ENCODE data around the gene FBXW7.

The FBXW7 gene

DNA sequence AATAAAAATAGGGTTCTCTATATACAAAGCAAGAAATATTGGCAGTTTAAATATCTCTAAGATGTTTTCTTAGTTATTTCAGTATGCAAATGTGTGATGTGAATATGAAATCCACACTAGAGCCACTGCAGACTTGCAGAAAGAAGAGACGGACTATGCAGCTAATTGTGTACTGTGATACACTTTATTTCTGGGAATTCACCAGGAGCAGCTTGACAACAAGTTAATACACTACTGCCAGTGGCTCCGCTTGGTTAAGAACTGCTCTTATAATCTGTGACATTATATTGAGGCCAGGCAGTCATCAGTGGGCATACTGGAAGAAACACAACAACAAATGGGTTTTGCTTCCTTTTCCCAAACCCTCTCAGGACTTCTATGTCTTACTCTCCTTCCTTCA, 172.0 kb downstream of the FBXW7 start:
- DNase-seq = no peak

DNA sequence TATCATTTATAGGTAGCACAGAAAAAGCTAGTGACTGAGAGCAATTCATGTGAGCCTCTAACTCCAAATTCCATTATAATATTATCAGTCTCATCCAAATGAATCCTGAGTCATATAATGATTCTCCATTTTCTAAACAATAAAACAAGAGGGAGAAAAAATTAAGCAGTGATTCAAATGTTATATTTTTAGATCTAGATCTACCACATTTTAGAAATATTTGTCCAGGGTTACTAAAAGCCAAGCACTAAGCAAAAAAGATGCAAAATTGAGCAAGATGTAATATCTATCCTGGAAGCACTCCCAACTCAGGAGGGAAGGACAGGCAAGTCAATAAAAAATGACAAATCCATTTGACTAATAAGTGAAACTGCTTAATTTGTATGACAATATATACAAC, 172.8 kb downstream of the FBXW7 start:
- no peak for DNase-seq

DNA sequence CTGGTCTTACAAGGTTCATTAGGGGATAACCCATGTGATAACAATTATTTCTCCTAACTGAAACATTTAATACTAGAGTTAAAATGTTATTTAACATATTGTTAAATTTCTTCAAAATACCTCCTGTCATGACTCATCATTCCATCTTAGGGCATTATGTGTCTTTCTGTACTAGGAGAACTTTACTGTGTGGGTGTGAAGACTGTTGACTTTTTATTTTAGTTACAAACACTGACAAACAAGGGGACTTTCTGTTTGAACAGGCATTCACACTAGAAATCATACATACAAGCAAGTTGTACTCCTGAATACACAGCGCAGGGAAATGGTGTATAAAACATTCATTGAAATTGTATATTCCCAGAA, 175.9 kb downstream of the FBXW7 start:
- DNase-seq = no peak

DNA sequence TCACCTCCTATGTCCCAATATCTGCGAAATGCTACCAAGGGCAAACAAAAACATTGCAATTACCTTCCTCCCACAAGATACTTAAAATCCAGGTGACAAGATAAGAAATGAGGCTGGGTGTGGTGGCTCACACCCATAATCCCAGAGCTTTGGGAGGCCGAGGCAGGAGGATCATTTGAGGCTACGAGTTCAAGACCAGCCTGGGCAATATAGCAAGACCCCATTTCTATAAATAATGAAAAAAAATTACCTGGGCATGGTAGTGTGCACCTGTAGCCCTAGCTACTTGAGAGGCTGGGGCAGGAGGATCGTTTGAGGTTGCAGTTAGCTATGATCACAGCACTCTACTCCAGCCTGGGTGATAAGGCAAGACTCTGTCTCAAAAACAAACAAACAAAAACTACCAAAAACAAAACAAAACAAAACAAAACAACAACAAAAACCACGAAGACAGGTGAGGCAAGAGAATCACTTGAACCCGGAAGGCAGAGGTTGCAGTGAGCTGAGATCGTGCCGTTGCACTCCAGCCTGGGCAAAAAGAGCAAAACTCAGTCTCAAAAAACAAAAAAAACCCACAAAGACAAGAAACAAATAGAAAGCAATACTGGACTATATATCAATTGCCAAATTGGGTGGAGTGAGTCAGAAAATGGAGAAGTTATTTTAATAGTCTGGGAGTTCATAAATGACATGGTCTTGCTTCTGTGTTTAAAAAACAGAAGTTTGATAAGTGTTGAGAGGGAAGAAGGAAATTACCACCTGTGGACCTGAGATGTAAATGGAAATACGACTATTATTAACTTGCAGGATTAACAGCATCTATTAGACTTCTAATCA, 176.5 kb downstream of the FBXW7 start:
- DNase-seq = no peak

DNA sequence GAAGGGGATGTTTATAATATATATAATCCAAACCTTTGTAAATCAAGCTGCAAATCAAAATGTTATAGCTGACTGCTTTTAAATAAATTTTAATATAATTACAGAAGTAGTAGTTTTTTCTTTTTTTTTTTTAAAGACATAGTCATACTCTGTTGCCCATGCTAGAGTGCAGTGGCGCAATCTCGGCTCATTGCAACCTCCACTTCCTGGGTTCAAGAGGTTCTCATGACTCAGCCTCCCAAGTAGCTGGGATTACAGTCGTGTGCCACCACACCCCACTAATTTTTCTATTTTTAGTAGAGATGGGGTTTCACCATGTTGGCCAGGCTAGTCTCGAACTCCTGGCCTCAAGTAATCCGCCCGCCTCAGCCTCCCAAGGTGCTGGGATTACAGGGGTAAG, 178.7 kb downstream of the FBXW7 start:
- DNase-seq = no peak

DNA sequence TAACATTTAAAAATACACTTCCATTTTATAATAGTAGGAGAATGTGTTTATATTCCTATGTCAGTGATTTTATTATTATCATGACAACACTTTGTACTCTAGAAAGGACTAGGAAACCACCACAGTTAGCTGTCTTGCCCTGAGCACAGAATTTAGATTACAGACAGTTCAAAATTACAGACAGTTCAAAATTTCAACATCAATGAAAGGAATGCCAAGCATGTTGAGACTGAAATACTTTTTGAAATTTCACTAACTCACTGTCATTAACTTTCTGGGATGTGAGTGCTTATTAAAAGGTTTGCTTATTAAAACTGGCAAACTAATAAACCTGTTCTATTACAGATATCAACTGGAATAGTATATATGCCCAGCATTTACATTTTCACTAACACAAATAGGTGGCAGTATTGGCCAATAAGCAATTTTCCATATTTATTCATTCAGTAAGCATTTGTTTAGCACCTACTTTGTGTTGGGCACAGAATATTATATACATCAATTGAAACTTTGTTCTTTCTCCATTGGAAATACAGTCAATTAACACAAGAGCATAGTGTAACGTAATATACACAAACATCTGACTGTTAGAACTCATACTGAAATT, 179.4 kb downstream of the FBXW7 start:
- peak in 1 of 2 experiments; percentile 3 for DNase-seq

DNA sequence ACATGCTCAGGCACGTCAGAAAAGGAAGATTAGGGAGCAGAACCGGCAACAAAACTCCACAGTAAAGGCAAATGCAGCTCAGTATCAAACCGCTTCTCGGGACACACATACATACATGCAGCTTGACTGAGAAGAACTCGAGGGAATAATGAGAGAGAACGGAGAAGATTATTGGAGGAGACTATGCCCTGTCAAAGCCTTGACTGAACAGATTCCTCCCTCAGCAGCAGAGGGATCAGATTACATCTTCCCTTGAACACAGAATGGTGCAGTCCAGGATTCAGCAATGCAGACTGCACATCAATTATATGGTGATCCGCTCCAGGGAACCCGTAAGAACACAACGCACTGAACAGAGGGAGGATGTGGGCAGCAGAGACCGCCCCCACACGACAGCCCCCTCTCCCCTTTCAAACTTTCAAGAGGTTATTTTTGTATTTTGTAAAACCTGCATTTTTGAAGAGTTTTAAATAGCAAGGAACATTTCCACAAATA, 183.2 kb downstream of the FBXW7 start:
- peak; percentile 6 to 40 for DNase-seq

DNA sequence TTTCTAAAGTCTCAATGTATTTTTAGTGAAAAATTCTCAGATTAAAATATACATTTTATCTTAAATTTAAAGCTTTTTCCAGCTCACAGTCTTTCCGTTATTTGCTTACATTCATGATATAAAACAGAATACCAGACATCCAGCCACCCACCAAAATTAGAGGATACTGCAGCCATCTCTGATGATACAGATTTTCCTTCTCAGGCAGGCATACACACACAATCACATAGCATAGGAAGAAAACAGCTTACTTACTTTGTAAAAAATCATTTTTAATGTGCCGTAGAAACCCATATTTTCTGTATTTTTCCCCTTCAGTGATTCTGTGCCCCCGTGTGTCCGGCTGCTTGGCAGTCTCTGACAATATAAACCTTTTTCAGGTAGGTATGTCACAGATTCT, 183.7 kb downstream of the FBXW7 start:
- DNase-seq = no peak

DNA sequence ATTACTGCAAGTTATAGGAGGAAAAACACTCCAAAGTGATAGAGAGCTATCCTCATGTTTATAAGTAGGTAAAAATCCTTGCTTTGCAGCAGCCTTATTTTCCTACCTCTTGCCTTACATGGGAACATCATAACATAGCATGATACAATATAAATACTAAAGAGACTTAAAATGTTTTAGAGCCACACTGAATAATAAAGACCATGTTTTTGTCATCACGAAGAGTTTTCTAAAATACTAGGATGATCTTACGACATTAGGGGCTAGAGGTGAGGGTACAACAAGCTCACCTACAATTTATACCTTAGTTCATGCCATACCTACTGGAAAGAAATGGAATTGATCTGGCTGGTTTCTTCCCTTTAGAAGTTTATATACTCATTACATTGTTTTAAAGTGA, 184.8 kb downstream of the FBXW7 start:
- DNase-seq = no peak

DNA sequence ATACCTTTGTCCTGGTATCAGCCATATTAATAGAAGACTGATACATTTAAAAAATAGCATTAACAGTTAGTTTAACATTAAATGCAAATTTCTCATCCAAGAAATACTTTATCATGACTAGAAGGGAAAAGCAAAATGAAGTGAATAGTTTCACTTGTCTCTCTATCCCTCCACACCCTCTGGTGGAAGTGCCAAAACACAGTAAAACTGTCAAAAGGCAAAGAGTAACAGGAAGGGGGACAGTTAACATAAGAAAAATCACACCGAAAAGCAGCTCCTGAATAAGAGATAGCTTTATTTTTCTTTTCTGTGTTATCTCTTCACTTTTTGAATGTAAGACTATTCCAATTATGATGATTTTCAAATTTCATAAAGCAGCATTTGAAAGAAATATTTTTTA, 187.2 kb downstream of the FBXW7 start:
- no peak for DNase-seq

DNA sequence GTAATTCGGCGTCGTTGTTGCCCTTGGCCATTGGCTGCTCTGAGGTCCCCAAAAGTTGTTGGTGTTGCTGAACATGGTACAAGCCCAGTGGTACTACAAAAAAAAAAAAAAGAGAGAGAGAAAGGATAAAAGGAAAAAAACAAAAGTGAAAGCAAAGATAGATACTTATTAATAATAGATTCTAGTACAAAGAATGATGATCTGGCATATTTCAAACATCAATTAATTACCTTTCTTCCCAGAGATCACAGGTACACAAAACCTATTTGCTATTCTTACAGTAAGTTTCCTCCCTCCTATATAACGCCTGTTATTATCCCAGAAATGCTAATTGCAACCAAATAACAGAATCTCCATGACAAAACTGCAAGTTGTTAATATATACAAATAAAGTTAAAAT, 188.9 kb downstream of the FBXW7 start:
- no peak for DNase-seq

DNA sequence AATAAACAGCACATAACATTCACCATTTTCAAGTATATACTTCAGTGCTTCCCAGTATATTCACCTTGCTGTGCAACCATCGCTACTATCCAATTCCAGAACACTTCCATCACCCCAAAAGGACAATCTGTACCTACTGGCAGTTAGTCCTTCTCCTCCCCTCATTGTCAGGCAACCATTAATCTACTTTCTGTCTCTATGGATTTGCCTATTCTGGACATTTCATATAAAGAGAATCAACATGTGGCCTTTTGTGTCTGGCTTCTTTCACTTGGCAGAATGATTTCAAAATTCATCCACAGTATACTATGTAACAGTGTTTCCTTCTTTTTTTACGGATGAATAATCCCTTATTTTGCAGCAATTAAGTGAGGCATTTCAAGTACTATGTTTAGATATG, 189.4 kb downstream of the FBXW7 start:
- DNase-seq = no peak

DNA sequence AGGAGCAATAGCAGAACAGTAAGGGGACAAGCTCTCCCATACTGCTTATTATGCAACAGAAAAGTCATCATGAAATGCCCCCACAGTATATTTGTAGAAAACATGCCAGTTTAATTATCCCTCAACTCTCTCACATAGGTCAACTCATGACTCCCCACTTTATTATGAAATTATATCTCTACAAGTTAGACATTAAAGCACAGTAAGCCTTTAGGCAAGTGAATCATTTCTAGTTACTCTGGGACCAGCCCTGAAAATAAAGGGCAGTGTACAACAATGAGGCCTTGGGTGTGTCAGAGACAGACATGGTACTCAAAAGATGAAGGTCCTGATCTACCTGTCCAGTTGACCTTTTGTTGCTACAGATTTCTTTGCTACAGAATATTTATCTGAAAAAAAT, 191.9 kb downstream of the FBXW7 start:
- DNase-seq = no peak

DNA sequence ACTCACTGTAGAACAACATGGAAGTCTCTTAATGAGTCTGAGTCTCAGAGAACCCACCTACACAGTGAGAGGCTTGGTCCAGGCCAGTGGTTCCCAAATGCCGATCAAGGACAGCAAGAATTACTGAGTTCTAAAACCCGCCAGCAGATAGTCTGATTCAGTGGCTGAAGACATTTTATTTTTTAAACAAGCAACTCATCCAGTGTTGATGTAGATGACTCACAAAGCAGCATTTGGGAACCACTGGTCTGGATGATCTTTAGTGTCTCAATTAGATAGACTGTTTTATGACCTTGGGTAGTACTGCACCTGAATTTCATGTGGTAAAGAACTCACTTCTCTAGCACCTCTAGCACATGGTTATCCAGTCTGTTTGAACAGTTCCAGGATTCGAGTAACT, 193.6 kb downstream of the FBXW7 start:
- DNase-seq = no peak

DNA sequence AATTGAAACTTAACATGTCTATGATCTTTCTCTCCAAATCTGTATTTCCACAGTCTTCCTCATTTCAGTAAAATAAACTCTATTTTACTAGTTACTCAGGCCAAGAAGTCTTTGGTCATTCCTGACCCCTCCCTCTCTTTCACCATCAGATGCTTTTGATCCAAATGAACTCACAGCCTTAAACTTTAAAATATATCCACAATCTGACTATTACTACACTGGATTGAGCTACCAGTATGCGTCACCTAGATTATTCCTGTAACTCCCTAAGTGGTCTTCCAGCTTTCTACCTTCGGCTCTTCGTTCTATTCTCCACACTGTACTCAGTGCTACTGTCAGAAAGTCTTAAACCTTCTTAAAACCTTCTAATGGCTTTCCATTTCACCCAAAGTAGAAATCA, 195.1 kb downstream of the FBXW7 start:
- DNase-seq = no peak

DNA sequence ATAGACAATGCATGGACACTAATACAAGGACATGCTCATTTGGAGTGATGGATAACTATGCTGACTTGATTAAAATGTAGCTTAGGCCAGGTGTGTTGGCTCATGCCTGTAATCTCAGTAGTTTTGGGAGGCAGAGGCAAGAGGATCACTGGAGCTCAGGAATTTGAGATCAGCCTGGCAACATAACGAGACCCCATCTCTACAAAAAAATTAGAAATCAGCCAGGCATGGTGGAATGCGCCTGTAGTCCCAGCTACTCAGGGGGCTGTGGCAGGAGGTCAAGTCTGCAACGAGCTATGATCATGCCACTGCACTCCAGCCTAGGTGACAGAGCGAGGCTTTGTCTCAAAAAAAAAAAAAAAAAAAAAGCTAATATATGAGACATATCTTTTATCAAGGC, 196.3 kb downstream of the FBXW7 start:
- no peak for DNase-seq

DNA sequence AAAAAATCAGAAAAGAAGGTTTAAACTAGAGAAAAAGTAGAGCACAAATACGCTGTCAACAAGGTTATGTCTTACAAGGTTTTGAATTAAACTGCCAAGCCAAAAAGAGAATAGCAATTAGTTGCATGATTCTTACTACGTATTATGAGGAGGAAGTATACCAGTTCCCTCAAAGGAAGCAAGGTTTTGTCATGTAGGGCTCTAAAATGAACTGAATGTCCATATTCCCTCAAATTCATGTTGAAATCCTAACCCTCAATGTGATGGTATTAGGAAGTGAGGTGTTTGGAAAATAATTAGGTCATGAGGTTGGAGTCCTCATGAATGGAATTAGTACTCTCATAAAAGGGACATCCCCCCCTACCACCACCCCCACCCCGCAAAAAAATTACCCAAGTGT, 201.0 kb downstream of the FBXW7 start:
- DNase-seq = no peak

DNA sequence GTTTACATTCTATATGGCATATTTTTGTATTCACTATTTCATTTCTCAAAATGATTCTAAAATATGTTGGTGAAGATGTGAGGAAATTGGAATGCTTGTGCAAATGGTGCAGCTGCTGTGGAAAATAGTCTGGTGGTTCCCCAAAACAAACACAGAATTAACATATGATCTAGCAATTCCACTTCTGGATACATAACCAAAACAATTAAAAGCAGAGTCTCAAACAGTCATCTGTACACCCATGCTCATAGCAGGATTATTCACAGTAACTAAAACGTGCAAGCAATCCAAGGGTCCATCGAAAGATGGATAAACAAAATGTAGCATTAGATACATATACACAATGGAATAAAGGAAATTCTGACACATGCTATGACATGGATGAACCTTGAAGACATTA, 204.8 kb downstream of the FBXW7 start:
- DNase-seq = no peak

DNA sequence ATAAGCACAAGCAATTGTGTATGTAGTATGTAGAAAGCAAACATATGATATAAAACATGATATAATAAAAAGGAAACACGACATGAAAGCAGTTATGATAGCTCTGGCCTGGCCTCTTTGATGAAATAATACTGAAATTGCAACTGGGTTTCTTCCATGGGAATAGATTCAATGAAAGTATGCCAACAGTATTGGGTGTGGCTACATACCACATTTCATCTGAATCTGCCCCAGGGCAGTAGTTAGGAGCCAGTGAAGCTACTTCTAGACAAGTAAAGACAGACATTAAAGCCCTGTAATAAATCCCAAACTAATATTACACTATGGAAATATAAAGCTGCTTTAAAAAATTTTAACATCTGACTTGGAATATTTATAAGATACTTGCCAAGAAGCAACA, 207.3 kb downstream of the FBXW7 start:
- peak in 1 of 2 experiments; percentile 17 for DNase-seq

DNA sequence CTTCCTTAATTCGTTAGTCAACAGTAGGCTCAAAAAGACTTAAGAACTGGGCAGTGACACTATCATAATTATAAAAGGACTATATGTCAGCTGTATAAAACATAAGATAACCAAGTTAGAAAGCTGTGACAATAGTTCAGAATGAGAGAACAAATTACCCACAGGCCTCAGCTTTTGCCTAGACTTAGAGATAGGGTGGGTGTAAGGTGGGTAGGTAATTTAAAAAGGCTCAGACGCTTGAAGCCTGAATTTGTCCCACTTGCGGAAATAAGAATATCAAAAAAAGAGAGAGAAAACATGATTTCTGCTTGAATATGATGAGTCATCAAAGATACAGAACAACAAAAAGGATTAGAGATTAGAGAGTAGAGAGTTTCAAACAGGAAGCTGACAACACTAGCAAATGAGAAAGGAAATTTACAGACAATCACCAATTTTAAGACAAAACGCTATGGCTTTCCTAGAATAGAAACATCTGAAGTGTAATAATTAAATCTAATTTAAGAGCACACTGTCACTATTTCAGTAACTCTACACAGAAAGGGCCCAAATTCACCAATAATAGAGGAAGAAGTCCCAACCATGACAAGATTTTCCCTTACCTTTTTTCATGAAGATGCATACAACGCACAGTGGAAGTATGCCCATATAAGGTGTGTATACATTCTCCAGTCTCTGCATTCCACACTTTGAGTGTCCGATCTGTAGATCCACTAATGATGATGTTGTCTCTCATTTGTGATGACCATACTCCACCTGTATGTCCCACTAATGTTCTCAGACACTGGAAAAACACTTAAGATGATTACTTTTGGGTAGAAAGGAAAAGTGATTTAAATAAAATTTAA, 208.1 kb downstream of the FBXW7 start:
- no peak for DNase-seq

DNA sequence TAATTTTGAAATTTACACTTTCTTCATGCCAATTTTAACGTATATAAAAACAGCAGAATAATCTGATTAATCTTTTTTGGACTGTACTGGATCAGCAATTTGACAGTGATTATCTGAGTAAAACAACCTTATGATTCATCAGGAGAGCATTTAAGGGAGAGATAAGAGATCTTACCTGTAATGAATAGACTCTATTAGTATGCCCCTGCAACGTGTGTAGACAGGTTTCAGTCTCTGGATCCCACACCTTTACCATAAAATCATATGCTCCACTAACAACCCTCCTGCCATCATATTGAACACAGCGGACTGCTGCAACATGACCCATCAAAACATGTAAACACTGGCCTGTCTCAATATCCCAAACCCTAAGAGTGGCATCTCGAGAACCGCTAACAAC, 210.1 kb downstream of the FBXW7 start:
- no peak for DNase-seq

DNA sequence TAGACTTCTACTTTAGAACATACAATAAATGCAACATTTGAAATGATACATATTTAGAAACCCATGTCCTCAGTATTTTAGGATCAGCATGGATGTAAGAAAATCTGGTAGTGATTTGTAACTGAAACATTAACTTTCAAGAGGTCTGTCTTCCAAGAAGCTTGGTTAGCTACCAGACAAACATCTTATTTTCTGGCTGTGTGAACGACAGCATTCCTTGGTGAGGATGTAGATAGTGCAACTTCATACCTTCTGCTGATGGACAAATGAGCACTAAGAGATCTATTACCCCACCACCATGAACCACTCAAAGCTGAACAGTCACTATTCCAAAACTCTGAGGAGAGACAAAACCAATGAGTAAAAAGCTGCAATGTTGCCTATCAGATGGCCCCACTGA, 212.7 kb downstream of the FBXW7 start:
- no peak for DNase-seq

DNA sequence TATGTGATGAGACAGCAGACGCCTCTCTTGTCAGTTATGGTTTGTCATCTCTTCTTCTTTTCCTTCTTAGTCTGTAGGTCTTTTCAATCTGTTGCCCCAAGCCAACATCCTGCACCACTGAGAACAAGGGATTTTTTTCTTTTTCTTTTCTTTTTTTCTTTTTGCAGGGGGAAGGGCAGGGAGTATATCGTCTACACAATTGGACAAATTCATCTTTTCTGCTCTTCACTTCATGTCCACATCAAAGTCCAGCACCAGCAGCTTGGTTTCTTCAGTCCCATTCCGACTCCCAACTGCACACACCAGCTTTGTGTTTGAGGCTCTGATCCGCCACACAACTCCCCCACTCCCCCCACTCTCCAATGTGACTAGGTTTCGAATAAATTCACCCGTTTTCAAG, 213.2 kb downstream of the FBXW7 start:
- no peak for DNase-seq

DNA sequence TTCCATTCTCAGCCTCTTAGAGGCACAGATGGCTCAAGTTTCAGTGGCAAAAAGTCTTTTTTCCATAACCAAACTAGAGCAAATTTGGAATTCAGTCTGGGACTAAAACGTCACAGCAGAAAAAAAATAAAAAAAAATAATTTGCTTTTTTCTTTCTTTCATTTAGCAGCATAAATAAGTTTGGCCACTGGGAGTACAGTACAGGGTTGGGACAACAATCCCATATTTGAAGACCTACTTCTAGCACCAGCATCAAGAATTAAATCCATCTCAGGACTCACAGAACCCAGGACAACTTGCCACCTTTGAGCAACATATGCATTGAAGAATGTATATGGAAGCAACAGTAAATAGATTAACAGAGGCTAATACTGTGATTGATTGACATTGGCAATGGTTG, 214.0 kb downstream of the FBXW7 start:
- no peak for DNase-seq

Data from SW 1271 (cell line).